ENCODE measurements around the gene EPS8L2. TPM values are rescaled to one million over a fixed set of nuclear protein-coding genes. Genes with fewer than 3 reads are reported as not detected.

Gene EPS8L2
- total and polyA plus RNA-seq, 4 donors, result 24.4 to 138 (median 62.7) TPM

DNA sequence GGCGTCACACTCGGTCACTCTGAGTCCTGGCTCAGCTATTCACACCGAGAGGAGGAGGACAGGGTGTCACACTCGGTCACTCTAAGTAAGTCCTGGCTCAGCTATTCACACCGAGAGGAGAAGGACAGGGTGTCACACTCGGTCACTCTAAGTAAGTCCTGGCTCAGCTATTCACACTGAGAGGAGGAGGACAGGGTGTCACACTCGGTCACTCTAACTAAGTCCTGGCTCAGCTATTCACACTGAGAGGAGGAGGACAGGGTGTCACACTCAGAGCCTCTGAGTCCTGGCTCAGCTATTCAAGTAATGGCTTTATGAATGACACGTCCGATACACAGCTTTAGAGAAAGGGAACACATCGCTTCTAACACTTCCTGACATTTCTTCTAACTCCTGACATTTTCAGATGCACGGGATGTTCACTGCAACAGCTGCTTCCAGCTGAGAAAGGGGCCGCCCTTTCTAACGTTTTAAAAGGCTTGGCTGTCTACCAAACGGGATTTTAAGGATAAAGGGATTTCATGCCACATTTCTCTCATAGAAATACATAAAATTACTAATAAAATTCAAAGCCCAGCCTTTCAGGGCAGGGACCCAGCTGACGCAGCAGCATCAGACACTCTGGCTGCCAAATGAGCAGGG, 40.8 kb upstream of the EPS8L2 start:
- WGBS, result 90% methylated on average over 15 of the region's 15 CpGs
- H3K4me1 ChIP-seq (ENCODE audit: control insufficient read depth in 4 of 4, insufficient read depth in 4 of 4, low read length in 3 of 4), result peaks cover 0 to 11% (median 4%) of the 10 kb centered on the region in 4 donors
- TF ChIP-seq HNF4G (IDR thresholded peaks at IDR 0.05), result no peak
- no peaks in the 10 kb centered on the region for H3K9me3 ChIP-seq (ENCODE audit: control insufficient read depth in 4 of 4, low read length in 3 of 4)
- no peak overlapping the region for H3K9ac ChIP-seq (ENCODE audit: low read depth in 1 of 2, low read length in 2 of 2)
- H3K4me3 ChIP-seq (ENCODE audit: low read depth in 1 of 3, low read length in 3 of 3), result no peak overlapping the region
- no peaks in the 10 kb centered on the region for H3K27me3 ChIP-seq (ENCODE audit: control insufficient read depth in 4 of 4, insufficient read depth in 4 of 4, low read length in 3 of 4)
- no peak overlapping the region for H3K27ac ChIP-seq (ENCODE audit: low read depth in 1 of 2, low read length in 2 of 2)
- H3K36me3 ChIP-seq (ENCODE audit: control insufficient read depth in 4 of 4, insufficient read depth in 3 of 4, low read depth in 1 of 4, low read length in 3 of 4), result peaks cover 0 to 15% (median 3%) of the 10 kb centered on the region in 4 donors
- no peak for DNase-seq (ENCODE audit: low spot score)

- no peak overlapping the region for H3K4me3 ChIP-seq (ENCODE audit: low read depth in 1 of 3, low read length in 3 of 3)
- peaks cover 0 to 13% (median 3%) of the 10 kb centered on the region in 4 donors for H3K36me3 ChIP-seq (ENCODE audit: control insufficient read depth in 4 of 4, insufficient read depth in 3 of 4, low read depth in 1 of 4, low read length in 3 of 4)
- no peak for DNase-seq (ENCODE audit: low spot score)
- whole genome bisulfite sequencing, result 81% methylated on average over 11 of the region's 11 CpGs
- no peak overlapping the region for H3K27ac ChIP-seq (ENCODE audit: low read depth in 1 of 2, low read length in 2 of 2)
- no peak overlapping the region for H3K9ac ChIP-seq (ENCODE audit: low read depth in 1 of 2, low read length in 2 of 2)
- no peaks in the 10 kb centered on the region for H3K27me3 ChIP-seq (ENCODE audit: control insufficient read depth in 4 of 4, insufficient read depth in 4 of 4, low read length in 3 of 4)
- TF ChIP-seq JUND (IDR thresholded peaks at IDR 0.05) (no peak), SP1 (IDR thresholded peaks at IDR 0.05) (no peak), HNF4G (IDR thresholded peaks at IDR 0.05) (no peak)
- TF ChIP-seq, protein P1, sequence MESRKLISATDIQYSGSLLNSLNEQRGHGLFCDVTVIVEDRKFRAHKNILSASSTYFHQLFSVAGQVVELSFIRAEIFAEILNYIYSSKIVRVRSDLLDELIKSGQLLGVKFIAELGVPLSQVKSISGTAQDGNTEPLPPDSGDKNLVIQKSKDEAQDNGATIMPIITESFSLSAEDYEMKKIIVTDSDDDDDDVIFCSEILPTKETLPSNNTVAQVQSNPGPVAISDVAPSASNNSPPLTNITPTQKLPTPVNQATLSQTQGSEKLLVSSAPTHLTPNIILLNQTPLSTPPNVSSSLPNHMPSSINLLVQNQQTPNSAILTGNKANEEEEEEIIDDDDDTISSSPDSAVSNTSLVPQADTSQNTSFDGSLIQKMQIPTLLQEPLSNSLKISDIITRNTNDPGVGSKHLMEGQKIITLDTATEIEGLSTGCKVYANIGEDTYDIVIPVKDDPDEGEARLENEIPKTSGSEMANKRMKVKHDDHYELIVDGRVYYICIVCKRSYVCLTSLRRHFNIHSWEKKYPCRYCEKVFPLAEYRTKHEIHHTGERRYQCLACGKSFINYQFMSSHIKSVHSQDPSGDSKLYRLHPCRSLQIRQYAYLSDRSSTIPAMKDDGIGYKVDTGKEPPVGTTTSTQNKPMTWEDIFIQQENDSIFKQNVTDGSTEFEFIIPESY (IDR thresholded peaks at IDR 0.05), result no peak
- no peaks in the 10 kb centered on the region for H3K9me3 ChIP-seq (ENCODE audit: control insufficient read depth in 4 of 4, low read length in 3 of 4)
- H3K4me1 ChIP-seq (ENCODE audit: control insufficient read depth in 4 of 4, insufficient read depth in 4 of 4, low read length in 3 of 4), result peaks cover 0 to 11% (median 4%) of the 10 kb centered on the region in 4 donors
Observed at GRCh38 chr11:665704-666281, 40.2 kb upstream of the EPS8L2 start.

- H3K4me3 ChIP-seq (ENCODE audit: low read depth in 1 of 3, low read length in 3 of 3), result no peak overlapping the region
- peaks cover 15 to 33% (median 19%) of the 10 kb centered on the region in 4 donors for H3K36me3 ChIP-seq (ENCODE audit: control insufficient read depth in 4 of 4, insufficient read depth in 3 of 4, low read depth in 1 of 4, low read length in 3 of 4)
- 97% methylated on average over 8 of the region's 8 CpGs for WGBS
- TF ChIP-seq JUND (IDR thresholded peaks at IDR 0.05) (no peak), RAD21 (IDR thresholded peaks at IDR 0.05) (no peak), HNF4A (conservative IDR thresholded peaks at IDR 0.05) (no peak), TAF1 (conservative IDR thresholded peaks at IDR 0.05) (no peak), GABPA (IDR thresholded peaks at IDR 0.05 in 1 of 2, conservative IDR thresholded peaks at IDR 0.05 in 1 of 2) (no peak), RXRA (IDR thresholded peaks at IDR 0.05) (no peak), REST (IDR thresholded peaks at IDR 0.05) (no peak), SP1 (IDR thresholded peaks at IDR 0.05) (no peak), EGR1 (IDR thresholded peaks at IDR 0.05; ENCODE audit: low read depth in 2 of 2) (no peak), HNF4G (IDR thresholded peaks at IDR 0.05) (no peak), FOXA2 (IDR thresholded peaks at IDR 0.05) (no peak), YY1 (IDR thresholded peaks at IDR 0.05) (no peak), NR2F2 (IDR thresholded peaks at IDR 0.05) (no peak), MAX (IDR thresholded peaks at IDR 0.05) (no peak)
- TF ChIP-seq, protein P2, sequence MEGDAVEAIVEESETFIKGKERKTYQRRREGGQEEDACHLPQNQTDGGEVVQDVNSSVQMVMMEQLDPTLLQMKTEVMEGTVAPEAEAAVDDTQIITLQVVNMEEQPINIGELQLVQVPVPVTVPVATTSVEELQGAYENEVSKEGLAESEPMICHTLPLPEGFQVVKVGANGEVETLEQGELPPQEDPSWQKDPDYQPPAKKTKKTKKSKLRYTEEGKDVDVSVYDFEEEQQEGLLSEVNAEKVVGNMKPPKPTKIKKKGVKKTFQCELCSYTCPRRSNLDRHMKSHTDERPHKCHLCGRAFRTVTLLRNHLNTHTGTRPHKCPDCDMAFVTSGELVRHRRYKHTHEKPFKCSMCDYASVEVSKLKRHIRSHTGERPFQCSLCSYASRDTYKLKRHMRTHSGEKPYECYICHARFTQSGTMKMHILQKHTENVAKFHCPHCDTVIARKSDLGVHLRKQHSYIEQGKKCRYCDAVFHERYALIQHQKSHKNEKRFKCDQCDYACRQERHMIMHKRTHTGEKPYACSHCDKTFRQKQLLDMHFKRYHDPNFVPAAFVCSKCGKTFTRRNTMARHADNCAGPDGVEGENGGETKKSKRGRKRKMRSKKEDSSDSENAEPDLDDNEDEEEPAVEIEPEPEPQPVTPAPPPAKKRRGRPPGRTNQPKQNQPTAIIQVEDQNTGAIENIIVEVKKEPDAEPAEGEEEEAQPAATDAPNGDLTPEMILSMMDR (IDR thresholded peaks at IDR 0.05; ENCODE audit: low read depth, low read length, missing input control), result no peak
- TF ChIP-seq, protein P3, sequence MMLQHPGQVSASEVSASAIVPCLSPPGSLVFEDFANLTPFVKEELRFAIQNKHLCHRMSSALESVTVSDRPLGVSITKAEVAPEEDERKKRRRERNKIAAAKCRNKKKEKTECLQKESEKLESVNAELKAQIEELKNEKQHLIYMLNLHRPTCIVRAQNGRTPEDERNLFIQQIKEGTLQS (IDR thresholded peaks at IDR 0.05), result no peak
- TF ChIP-seq, protein P1 (IDR thresholded peaks at IDR 0.05), result no peak
Observed at GRCh38 chr11:673866-674265, 32.2 kb upstream of the EPS8L2 start.

More at GRCh38 chr11:673866-674265, 32.2 kb upstream of the EPS8L2 start:
- Histone ChIP-seq H3K27ac (ENCODE audit: low read depth in 1 of 2, low read length in 2 of 2) (no peak overlapping the region), H3K9ac (ENCODE audit: low read depth in 1 of 2, low read length in 2 of 2) (no peak overlapping the region), H3K4me1 (ENCODE audit: control insufficient read depth in 4 of 4, insufficient read depth in 4 of 4, low read length in 3 of 4) (no peaks in the 10 kb centered on the region), H3K9me3 (ENCODE audit: control insufficient read depth in 4 of 4, low read length in 3 of 4) (no peaks in the 10 kb centered on the region), H3K27me3 (ENCODE audit: control insufficient read depth in 4 of 4, insufficient read depth in 4 of 4, low read length in 3 of 4) (no peaks in the 10 kb centered on the region)
- DNase-seq (ENCODE audit: low spot score), result no peak
